Measurements from ENCODE around the gene FSCN2. TPM values are rescaled to one million over a fixed set of nuclear protein-coding genes. Genes with fewer than 3 reads are reported as not detected.

Gene FSCN2
- total RNA-seq, 1 experiment from 2014 or later, result 0.62 TPM

DNA sequence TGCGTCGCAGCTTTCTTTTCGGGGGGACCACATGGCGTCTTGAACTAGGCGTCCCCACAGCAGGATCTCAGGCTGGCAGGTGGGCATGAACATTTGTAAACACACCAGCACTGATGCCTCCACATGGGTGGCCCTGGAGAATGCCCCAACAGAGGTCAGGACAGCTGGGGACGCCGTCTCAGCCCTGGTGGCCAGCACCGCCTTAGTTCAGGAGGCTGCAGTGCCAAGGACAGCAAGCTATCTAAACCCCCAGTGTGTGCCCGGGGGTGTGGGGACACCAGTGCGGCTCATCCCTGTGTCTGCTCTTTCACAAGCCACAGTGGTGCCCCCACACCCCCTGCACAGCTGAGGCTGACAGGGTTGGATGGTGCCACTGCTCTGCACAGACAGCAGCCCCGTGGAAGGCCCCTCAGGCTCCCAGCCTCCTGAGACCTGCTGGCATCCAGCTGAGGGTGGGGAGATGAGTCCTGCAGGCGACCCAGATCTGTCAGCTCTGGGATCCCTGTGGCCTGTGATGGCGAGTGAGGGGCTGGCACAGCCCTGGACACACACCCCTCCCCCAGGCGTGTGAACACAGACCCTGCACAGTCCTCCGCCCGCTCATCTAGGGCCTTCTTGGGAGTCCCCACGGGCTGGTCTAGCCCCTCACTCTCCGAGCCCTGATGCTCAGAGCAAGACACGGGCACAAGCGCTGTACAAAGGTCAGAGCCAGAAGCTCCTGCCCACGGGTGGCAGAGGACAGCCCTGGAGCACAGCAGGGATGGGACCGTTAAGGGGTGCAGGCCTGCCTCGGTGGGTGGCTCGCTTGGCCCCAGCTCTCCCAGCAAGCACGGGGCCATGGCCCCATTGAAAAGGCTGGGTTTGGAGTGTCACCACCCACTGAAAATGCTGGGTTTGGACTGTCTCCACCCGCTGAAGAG is 10.7 kb downstream of the FSCN2 start:
- no peak for DNase-seq (ENCODE audit: extremely low read depth, low read depth)

DNA sequence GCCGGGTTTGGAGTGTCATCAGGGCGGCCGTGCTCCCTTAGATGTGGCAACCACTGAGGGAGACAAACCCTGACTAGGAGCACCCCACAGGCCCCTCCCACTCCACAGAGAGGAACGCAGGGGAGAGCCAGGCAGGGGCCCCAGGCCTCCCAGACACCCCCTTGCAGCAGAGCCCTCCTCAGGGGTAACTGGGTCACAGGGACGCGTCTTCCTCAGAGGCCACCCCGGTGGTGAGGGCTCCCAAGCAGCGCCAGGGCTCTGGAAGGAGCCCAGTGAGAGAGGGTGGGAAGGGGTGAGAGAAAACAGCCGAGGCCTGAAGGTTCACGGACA is 11.4 kb downstream of the FSCN2 start:
- DNase-seq (ENCODE audit: extremely low read depth, low read depth), result no peak

DNA sequence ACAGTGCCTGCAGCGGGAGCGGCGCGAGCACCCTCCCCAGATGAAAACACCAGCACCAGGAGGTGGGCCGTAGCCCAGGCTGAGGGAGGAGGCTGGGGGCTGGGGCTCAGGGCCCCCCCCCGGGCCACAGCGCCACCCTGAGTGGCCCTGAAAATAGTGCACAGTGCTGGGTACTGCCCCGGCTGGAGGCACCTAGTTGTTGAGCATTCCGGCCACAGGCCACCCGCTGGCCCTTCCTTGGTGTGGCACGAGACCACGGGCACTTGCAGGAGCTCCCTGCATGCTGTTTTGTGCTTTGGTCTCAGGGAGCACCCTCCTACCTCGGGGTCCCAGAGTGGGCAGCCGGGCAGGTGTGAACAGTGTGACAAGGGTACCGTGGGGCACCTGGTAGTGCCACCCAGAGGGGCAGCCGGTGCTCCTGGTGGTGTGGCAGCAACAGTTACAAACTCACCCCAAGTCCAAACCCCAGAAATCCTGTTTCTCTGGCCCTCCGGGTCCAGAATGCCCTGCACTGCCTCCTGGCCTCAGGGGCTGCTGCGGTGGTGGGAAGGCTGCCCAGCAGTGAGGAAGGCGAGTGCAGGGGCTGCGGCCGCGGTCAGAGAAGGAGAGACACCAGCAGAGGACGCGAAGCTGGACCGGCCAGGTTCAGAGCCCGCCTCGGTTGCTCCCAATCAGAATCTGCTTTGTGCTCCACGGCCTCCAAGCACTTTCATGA is 11.9 kb downstream of the FSCN2 start:
- DNase-seq (ENCODE audit: extremely low read depth, low read depth), result no peak

DNA sequence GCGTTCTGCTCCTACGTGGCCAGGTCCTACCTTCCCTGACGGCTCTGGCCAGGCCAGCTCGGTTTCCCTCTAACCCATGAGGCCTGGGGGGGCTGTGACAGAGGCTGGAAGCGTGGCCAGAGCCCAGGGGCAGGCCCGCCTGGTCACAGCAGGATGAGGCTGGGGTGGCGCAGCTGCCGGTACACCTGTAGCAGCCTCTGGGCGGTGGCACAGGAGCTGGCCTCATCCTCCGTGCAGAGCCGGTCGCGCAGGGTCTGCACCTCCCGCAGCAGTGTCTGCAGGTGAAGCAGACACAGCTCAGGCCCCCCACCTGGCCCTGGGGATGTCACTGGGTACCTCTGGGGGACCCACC is 12.5 kb downstream of the FSCN2 start:
- no peak for DNase-seq (ENCODE audit: extremely low read depth, low read depth)

DNA sequence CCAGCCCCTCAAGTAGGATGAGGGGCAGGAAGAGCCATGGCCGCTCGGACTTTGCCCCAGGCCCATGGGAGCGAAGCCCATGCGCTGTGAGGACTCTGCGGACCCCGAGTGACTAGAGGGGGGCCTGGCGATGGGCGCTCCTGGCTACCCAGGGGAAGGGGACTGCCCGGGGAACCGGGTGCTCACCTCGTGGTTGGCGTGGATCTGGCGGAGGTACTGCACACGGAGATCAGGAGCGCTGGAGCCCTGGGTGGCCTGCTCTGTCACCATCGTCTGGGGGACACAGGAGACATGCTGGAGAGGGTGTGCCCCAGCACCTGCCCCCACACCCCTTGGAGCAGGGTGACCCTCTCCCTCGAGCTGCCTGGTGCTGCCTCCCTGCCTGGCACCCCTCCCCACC is 12.9 kb downstream of the FSCN2 start:
- DNase-seq (ENCODE audit: extremely low read depth, low read depth), result no peak

DNA sequence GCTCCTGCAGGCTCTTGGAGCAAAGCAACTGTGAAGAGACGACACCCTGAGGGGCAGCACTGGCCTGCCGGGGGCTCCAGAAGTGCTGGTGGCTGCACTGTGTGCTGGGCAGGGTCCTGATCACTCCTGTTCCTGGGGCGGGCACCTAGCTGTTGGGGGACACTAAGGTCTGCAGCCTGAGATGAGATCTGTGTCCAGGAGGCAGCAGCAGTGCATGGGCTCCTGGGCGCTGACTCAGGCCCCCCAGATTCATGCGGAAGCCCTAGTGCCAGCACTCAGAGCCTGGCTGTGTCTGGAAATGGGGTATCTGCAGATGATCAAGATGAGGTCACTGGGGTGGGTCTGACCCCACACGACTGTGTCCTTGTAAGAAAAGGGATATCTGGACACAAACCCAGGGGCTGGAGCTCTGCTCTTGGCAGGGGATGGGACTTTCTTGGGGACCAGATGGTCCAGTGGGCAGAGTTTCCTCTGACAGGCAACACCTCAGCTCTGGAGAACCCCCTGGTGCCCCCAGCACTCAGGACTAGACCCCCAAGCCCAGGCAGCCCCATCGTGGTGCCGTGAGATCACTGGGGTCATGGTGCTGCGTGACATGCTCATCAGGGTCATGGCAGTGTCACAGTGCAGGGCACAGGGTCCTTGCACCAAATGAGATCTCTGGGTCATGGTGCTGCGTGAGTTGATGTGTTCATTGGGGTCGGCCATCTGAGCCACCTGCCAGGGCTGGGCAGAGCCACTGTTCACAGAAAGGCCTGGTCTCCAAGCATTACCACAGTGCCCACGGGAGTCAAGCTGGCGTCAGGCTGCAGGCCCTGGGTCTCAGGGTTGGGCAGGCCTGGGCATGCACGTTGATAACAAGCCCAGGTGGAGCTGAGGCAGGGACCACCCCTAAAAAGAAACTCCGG is 14.5 kb downstream of the FSCN2 start:
- DNase-seq (ENCODE audit: extremely low read depth, low read depth), result no peak

DNA sequence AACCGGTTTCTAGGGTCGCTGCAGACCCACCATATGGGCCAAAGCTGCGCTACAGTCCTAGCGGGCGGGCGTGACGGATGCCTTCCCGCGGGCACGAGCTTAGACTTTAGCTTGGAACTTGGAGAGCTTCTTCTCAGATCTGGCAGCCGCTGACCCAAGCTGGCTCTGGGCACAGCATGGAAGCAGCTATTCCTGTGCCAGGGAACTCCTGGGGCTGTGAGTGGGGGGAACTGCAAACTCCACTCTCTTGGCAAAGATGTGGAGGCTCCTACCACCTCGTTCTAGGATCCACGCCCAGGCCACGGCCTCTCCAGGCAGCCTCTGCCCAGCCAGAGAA is 15.1 kb downstream of the FSCN2 start:
- DNase-seq (ENCODE audit: extremely low read depth, low read depth), result no peak

DNA sequence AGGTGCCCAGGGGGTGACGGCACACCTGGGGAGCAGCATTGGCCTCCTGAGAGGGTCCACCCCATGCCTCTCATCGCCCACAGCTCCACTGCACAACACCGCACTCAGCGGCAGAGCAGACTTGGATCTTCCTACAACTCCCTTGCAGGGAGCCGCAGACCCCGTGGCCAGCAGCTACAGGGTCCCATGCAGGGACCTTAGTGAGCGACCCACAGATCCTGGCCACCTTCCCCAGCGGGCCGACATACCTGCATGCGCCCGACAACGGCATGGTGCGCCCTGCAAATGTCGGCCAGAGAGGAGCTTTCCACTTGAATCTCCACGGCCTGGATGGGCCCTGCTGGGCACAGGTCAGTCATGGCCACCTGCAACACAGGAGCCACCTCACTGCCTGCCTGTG is 15.6 kb downstream of the FSCN2 start:
- DNase-seq (ENCODE audit: extremely low read depth, low read depth), result no peak

DNA sequence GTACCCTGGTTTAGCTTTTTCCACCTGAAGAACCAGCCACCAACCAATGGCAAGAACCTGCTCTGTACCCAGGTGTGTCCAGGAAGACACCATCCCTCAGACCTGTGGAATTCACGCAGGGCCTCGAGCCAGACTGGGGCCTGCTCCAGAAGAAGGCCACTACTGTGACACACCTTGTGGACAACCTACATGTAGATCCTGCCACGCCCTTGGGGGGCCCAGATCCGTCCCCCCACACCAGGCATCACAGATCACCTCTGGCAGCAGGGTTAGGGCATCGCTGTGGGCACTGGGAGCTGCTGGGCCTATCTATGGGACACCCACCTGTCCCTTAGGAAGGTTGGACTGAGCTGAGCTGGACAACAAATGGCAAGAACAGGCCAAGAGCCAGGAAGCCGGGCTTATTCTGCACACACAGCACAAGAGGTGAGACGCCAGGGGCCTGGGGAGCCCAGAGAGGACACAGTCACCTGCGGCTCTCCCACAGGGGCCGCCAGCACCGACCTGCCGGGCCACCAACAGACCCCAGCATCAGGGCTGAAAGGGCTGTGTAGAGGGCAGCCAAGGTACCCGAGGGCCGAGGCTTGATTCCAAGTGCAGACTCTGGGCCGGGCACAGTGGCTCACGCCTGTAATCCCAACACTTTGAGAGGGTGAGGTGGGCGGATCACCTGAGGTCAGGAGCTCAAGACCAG is 16.3 kb downstream of the FSCN2 start:
- no peak for DNase-seq (ENCODE audit: extremely low read depth, low read depth)

DNA sequence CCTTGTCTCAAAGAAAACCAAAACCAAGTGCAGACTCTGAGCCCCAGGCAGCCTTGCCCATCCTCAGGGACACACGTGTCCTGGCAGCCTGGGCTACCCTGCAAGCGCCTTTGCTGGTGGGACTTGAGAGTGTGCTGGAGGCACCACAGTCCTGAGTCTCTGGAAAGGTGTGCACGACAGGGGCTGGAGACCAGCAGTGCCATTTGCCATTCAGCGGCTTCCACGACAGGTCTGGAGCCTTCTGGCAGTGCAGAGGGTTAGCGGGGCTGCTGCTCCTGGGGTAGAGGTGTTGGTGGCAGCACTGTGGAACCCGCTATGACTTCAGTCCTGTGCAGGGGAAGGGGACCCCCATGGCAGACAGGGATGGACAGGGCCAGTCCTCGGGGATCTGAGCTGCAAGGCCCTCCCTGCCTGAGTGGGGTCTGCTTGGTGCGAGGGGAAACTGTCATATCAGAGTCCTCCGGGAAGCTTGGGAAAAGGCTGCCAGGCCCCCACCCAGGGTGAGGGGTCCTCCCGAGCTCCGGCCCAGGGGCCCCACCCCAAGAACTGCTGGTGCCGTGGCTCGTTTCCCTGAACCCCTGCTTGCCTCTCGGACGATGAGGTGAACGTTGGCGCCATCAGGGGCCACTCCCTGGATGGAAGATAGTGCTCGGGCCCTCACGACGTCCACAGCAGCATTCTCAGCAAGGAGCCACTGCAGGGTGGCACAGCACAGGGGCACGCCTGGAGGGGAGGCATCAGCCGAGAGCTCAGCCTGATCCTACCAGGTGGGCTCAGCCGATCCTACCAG is 17.2 kb downstream of the FSCN2 start:
- no peak for DNase-seq (ENCODE audit: extremely low read depth, low read depth)

DNA sequence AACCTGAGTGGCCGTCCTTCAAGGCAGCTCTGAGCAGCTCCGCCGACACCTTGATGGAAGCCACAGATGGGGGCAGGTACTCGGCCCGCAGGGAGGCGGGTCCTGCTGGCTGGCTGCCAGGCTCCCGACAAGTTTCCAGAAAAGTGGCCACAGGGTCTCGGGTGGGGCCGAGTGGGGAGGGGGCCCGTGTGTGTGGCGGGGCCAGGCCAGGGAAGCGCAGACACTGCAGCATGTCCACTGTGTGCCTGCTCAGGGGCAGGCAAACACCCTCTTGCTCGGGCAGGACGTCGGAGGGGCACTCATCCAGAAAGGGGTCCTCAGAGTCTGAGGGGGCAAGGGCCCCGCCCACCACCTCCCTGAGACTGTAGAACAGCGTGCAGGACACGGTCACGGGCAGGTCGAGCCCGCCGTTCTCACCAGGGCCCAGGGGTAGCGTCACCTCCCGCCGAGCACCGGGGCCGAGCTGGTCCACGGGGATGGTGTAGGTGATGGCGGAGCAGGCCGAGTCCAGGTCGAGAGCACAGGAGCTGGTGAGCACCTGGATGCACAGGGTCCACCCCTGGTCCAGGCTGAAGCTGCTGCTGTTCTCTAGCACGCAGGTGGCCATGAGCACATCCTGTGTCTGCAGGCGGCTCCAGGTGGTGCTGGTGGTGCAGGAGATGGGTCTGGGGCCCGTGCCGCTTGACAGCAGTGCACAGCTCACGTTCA is 18.9 kb downstream of the FSCN2 start:
- no peak for DNase-seq (ENCODE audit: extremely low read depth, low read depth)

DNA sequence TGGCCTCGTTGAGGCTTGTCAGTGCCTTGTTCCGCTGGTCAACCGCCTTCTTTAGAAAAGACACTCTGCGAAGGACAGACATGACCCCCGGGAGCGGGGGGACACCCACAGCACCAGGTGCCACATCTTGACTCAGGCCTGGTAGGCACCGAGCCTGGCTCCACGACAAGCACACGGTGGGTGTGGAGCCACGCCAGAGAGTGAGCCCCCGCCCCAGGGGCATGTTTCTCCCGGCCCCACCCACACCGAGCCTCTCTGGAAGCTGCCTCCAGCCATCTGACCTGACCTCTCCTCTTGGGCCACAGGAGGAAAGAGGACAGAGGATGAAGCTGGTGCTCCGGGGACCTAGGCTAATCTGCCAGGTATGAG is 19.4 kb downstream of the FSCN2 start:
- DNase-seq (ENCODE audit: extremely low read depth, low read depth), result no peak

DNA sequence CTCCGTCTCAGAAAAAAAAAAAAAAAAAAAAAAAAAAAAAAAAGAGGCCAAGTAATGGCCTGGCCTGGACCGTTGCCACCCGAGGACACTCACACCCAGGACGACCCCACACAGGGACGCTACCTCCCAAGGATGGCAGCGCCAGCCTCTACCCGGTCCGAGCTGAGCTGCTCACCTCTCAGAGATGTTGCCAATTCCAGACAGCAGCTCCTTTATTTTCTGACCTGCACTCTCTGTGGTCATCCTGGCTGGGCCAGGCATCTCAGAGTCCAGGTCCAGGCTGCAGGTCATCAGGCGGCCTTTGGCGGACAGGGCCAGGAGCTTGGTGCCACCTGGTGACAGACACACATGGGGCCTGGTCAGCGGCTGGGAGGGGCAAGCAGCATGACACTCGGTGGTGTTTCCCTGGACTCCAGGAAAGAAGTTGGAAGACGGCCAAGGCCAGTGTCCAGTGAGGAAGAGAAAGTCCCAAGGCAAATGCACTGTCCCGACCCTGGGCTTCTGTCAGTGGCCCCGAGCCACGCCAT is 20.9 kb downstream of the FSCN2 start:
- no peak for DNase-seq (ENCODE audit: extremely low read depth, low read depth)

DNA sequence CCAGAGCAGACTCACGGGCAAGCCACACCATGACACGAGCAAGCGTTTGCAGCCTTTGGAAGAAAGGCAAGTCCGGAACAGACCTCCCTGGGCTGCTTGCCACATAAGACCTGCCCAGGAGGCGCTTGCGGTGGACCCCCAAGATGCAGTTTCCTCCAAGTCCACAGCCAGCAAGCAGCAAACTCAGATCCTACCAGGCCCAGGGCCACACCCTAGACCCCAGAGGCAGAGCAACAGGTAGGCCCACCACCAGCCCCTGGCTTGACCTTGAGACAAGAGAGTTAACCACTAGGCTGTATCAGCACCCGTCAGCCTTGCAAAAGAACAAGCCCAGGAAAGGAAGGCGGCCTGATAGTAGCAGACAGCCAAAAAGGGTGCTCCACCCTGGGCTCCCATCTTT is 21.6 kb downstream of the FSCN2 start:
- no peak for DNase-seq (ENCODE audit: extremely low read depth, low read depth)

DNA sequence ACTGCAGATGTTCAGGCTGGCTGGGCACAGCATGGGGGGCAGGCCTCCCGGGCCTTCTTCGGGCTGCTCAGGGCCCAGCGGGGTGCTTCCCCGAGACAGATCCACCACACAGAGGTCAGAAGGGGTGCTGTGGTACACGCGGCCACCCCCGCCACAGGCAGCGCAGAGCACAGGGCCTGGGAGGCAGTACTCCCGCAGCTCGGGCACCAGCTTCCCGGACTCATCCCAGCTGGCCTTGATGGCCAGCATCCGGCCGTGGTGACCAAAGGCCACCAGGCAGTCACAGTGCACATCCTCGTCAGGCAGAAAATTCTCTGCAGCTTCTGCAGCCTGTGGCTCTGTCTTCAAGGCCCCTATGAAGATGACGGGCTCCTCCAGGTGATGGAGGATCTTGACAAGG is 22.1 kb downstream of the FSCN2 start:
- no peak for DNase-seq (ENCODE audit: extremely low read depth, low read depth)

DNA sequence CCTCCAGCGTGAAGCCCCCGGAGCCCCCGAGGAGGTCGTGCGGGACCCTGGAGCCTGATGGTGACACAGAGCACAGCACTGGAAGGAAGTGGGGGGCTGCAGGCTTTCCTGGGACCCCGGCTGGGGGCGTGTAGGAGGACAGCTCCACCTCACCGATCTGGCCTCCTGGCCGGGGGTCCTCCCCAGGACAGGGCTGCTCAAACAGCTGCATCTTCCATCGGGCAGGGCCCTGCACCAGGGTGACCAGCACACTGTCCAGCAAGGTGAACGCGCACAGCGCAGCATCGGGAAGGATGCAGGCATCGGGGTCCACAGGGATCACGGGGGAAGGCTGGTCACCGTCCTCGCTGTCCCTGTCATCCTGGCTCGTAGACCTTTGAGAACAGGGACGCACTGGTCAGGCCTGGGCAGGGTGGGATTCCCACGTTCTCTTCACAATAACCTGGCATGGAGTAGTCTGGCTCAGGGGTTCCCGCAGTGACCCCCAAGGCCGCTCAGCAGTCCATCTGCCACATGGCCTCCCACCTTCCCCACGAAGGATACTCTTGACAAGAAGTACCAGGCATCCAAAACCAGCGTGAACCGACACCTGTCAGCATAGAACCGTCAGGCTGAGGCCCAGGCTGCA is 22.8 kb downstream of the FSCN2 start:
- no peak for DNase-seq (ENCODE audit: extremely low read depth, low read depth)

DNA sequence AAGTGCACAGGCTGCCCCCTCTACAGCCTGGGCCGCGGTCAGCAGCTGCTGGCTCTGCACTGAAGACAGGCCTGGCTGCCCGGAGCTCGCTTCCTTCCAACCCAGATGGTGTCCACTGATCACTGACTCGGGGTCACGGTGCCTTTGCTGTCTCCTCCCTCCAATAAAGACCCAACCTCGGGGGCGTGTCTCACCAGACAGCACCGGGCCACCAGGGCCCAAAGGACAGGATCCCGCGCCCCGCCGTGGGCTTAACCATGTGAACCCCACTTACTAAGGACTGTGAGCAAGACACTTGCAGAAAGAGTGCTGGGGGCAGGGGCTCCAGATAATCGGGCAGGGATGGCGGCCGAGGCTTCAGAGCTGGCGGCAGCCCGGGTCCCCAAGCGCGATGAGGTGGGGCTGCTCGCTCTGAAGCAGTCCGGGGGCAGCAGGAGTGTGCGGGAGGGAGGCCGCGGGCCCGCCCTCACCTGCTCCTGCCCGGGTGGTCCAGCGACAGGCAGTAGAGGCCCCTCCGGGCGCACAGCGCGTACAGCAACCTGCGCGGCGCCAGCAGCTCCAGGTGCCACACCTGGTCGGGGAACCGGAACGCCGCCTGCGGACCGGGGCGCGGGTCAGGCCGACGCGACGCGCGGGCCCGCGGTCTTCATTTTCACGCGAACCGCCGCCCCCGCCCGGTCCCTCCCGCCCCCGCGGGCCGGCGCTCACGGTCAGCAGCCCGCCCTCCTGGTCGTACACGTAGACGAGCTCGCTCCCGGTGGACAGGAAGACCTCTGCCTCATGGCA is 23.5 kb downstream of the FSCN2 start:
- DNase-seq (ENCODE audit: extremely low read depth, low read depth), result no peak

All from NCI-H460 (cell line).